ENCODE measurements around the gene AQP11.
"Not testable (repeated sequence)": the region's sequence is repeated elsewhere in the genome, so short reads cannot be mapped to it uniquely, and the experiment has no call there.

The AQP11 gene

GRCh38 chr11:77593883-77594282, 4.1 kb downstream of the AQP11 start:
- DNase-seq: no peak

GRCh38 chr11:77596626-77597025, 6.9 kb downstream of the AQP11 start:
- no peak for DNase-seq

GRCh38 chr11:77598195-77598594, 8.4 kb downstream of the AQP11 start:
- no peak for DNase-seq

DNA sequence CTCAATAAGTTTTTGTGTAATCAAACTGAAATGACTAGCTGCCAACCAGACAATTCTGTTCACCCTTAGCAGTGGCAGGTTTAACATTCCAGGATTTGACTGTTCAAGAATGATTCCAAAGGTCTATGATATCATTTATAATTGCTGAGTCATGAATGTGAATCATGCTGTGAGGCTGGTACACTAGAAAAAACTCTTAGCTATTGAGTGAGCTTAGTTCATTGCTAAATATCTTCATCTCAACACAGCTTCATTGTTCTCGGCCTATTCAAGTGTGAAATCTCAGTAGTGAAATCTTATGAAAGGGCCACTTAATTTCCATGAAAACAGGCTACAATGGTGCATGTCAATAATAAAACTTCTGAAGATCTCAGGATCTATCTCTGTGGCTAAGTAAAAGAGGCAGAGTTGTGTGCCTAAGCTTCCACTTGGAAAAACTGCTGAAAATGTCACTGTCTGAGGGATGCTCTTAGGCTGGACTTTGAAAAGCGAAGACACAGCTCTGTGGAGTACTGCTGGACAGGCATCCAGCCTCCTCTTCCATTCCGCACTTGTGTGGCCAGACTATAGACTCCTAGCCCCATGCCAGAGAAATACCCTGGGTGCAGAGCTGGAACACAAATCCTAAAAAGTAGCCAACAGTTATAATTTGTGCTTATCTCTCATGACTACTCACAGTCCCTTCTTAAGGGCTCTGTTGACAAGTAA, 12.8 kb downstream of the AQP11 start:
- DNase-seq: peak; percentile 36

- DNase-seq: no peak
These were observed 14.5 kb downstream of the AQP11 start for GRCh38 chr11:77604281-77604680.

DNA sequence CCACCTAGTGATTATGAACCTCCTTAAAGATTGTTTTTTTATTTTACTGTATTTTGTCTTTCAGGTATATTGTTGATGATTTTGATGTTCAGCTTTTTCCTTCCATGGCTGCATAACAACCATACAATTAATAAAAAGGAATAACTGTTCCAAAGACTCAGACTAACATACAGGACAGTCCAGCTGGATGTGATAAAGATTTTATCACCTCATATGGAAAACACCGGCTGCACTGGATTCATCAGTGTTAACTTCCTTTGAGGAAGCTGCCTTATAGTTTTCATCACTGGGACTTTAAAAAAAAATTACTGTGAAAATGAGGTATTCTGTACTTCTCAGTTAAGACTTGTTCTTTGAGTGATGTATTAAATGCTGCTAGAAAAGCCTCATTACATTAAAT, 19.5 kb downstream of the AQP11 start:
- no peak for DNase-seq

DNA sequence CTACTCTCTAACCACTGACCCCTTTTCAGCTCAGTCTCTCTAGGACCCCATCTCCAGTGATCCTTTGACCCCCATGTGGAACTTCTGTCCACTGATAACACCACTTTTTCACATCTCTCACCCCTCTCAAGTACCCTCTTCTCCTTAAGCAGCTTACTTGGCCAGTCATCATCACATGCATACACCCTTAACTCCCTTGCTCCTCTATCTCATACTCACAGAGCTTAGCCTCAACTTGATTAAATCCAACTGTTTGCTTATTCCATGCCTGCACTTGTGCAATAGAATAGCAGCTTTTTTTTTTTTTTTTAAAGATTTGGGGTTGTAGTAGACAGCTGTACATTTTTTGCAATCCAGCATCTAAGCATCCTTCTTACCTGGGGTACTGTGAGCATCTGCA, 22.2 kb downstream of the AQP11 start:
- DNase-seq: no peak

DNA sequence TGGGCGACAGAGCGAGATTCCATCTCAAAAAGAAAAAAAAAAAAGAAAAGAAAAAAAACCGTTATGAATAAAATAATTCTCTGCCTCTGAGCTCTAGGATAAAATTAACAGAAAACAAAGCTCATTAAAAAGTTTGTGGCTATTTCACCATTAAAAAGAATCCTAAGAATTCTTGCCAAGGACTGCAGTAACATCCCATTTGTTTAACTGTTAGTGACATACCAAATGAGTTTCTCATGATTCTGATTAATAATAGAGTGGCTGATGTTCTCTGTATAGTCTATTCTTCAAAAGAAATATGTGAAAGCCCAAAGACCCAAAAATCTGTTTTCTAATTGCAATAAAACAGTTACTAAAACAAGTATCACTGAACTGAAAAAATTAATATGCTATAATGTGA, 28.1 kb downstream of the AQP11 start:
- no peak for DNase-seq

GRCh38 chr11:77619576-77620198, 29.9 kb downstream of the AQP11 start:
- DNase-seq: no peak

GRCh38 chr11:77630157-77630710, 40.5 kb downstream of the AQP11 start:
- no peak for DNase-seq

- DNase-seq: not testable (repeated sequence)
These were observed 44.2 kb downstream of the AQP11 start for GRCh38 chr11:77633926-77634325.

DNA sequence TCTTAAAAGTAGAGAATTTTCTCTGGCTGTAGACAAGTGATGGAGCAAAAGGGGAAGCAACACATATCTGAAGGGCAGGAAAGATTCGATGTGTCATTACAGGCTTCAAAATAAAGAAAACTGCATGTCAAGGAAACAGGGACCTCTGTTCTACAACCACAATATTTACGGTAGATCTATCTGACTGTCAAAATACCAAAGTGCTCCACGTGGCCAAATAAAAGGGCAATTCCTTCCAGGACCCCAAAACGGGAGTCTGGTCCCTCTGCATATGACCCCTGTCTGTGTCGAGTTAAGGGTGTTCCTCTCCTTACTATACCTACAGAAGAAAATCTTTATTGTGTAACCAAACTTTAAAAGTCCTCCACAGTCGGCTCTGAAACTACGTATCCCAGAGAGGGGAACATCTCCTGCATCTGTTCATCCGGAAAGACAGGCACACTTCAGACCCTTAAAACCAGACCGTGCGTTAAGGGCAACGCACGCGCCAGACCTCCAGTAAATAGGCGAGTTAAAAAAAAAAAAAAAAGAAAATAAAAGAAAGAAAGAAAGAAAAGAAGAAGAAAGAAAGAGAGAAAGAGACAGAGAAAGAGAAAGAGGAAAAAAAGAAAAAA, 47.1 kb downstream of the AQP11 start:
- DNase-seq: no peak

- peak; percentile 76 for DNase-seq
These were observed 47.8 kb downstream of the AQP11 start, which contains the start of gene CLNS1A for GRCh38 chr11:77637345-77638165. TSS of gene CLNS1A (minus strand) at chr11:77637794. CDS start at chr11:77637714, 80 bp downstream.

GRCh38 chr11:77642228-77642627, 52.5 kb downstream of the AQP11 start:
- DNase-seq: no peak

- no peak for DNase-seq
These were observed 55.1 kb downstream of the AQP11 start for GRCh38 chr11:77644887-77645286.

GRCh38 chr11:77647654-77648305, 58.0 kb downstream of the AQP11 start:
- no peak for DNase-seq

DNA sequence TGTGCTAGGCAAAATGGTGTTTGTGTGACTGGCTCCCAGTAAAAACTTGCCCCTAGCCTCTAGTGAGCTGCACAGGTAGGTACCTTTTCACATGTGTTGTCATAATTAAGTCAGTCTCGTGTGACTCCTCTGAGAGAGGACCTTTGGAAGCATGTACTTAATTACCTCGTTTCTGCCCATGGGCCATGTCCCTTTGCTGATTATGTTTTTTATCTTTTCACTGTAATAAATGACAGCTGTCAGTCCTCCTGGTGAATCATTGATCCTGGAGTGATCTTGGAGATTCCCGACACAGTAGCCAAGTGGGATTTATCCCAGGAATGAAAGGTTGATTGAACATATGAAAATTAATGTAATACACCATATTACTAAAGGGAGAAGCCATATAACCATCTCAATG, 60.4 kb downstream of the AQP11 start:
- DNase-seq: no peak

DNA sequence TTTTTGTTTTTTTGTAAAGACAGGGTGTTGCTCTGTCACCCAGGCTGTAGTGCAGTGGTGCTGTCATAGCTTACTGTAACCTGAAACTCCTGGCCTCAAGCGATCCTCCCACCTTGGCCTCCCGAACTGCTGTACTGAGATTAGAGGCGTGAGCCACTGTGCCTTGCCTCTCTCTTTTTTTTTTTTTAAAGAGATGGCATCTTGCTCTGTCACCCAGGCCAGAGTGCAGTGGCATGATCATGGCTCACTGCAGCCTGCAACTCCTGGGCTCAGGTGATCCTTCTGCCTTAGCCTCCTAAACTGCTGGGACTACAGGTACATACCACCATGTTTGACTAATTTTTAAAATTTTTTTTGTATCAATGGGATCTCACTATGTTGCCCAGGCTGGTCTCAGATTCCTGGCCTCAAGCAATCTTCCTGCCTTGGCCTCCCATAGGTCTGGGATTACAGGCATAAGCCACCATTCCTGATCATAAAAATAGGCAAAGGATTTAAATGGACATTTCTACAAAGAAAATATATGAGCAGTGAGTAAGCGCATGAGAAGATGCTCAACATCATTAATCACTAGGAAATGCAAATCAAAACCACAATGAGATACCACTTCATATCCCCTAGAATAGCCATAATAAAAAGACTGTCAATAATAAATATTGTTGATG, 65.1 kb downstream of the AQP11 start:
- no peak for DNase-seq

DNA sequence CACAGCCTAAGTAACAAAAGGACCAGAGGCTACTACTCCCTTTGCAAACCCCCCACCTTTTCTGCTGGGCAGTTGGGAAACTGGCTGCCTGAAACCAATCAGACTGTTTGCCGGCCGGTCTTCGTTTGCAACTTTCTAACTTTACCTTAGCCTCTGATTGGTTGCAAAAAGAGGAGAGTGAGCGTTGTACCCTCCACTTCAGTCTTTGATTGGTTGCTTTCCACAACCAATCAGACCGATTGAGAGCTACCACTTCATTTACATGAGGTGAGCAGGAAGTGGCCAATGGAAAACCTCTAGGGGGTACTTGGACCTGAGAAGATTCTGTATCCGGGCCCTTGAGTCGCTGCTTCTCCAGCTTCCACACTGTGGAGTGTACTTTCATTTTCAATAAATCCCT, 66.6 kb downstream of the AQP11 start:
- no peak for DNase-seq

DNA sequence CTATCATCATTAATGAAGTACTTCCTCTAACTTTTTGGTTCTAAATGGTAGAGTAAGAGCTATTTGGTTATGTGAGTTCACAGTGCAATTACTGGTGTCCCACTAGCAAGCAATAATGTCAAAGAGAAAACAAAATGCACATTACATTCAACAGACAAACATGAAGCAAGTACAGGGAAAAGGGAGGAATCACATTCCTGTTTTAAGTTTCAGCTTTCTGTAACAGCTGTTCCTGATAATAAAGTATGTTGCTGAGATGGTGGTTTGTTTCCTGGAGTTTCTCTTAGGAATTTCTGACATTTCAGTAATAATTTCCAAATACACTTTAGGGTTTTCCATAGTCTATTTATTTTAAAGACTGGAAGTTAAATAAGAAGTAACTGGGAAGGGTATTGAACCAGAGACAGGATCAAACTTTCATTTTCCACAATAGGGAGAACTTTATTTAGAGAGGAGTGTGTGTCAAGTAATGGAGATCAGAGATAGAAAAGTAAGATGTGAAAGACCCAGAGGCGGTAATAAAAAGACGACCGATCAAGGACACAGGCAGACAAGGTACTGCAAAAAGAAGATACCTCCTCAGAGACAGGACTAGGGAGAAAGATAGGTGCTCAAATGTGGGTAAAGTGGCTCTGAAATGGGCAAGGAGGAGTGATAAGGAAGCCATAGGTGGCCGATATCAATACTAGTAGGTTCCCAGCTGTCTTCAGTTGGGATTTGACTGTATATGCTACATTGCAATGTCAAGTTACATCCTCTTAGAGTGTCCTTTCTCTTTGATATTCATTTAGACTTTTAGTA, 68.7 kb downstream of the AQP11 start:
- no peak for DNase-seq
